CD4-positive, alpha-beta T cell treated with Interleukin-6 at 100 ng/mL for 8 hours (primary cell): Measurements from ENCODE around the gene E2F2.
A peak's percentile ranks its signal among the peaks of the same experiment; 100 is the strongest.

Experiments used
- DNase-seq: peaks from one replicate; pipeline ENCODE4 v3.0.0-alpha.2; 2020; ENCODE audit warnings: mixed read lengths, low spot score

The E2F2 gene, protein sequence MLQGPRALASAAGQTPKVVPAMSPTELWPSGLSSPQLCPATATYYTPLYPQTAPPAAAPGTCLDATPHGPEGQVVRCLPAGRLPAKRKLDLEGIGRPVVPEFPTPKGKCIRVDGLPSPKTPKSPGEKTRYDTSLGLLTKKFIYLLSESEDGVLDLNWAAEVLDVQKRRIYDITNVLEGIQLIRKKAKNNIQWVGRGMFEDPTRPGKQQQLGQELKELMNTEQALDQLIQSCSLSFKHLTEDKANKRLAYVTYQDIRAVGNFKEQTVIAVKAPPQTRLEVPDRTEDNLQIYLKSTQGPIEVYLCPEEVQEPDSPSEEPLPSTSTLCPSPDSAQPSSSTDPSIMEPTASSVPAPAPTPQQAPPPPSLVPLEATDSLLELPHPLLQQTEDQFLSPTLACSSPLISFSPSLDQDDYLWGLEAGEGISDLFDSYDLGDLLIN

DNA sequence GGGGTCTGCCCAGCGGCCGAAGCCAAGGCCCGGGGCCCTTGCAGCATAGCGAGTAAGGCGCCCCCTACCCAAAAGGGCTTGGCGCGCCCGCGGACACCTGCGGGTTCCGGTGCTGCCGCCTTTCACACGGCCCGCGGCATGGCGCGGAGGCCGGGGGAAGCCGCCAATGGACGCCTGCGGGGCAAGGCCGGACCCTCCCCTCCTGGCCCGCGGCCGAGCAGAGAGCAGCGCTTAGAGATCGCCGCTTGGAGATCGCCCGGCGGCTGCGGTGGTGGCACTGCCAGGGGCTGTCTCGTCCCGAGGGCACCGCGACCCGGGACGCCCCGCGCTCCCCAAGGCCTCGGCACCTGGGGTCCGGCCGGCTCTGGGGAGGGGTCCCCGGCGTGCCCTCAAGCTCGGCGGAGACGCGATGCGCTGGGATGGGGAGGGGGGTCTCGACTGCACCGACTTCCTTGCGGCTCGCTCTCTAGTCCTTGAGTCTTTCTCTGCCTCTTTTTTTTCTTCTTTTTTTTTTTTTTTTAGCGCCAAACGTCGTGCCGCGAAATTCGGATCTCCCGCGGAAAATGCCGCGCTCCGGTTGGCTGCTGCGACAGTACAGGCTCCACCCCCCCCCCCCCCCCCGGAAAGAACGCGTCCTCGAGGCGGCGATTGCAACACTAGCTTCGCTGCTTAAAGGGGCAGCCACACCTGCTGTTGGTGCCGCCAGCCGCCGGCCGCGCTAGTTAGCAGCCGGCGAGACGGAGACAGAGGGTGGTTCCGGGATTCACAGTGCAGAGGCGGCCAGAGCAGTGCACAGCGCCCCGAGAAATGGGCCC lies at the start of gene E2F2:
Gene E2F2 (minus strand): TSS at position 487 of the 815 bp plus-strand sequence. CDS start 440 bp downstream, at position 47.
- DNase-seq = peak; percentile 90

DNA sequence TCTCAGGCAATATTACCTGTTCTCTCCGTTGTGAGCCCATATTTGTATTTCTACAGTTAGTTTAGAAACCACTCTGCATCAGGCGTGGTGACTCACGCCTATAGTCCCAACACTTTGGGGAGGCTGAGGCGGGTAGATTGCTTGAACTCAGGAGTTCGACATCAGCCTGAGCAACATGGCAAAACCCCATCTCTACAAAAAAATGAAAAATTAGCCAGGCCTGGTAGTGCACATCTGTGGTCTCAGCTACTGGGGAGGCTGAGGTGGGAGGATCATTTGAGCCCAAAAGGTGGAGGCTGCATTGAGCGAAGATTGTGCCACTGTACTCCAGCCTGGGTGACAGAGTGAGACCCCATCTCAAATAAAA lies 47.9 kb upstream of the E2F2 start:
- DNase-seq = no peak

DNA sequence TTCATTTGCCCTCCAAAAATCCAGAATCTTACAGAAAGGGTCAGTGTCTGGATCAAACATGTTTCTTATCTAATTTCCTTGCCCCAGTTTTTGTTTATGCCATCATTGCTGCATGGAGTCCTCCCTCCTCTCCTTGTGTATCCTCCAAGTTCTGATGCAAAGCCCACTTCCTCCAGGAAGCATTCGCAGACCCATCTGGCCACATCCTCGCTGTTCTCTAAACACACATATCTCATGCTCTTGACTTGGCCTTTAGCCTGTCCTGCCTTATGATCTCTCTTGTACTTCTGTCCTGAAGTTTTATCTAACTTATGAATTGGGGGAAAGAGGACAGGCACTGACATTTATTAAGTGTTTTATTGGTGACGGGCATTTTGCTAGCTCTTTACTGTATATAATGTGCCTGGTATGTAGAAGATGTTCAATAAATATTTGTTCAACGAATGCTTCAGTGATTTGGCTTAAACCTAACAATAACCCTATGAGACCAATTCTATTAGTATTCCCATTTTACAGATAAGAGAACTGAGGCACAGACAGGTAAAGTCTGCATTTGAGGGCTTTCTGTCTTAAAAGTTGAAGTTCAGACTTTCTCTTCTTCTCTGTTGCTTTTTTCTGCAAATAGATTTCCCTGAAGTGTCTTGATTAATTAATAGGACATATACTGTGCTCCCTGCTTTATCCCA lies 47.4 kb upstream of the E2F2 start:
- DNase-seq = no peak

DNA sequence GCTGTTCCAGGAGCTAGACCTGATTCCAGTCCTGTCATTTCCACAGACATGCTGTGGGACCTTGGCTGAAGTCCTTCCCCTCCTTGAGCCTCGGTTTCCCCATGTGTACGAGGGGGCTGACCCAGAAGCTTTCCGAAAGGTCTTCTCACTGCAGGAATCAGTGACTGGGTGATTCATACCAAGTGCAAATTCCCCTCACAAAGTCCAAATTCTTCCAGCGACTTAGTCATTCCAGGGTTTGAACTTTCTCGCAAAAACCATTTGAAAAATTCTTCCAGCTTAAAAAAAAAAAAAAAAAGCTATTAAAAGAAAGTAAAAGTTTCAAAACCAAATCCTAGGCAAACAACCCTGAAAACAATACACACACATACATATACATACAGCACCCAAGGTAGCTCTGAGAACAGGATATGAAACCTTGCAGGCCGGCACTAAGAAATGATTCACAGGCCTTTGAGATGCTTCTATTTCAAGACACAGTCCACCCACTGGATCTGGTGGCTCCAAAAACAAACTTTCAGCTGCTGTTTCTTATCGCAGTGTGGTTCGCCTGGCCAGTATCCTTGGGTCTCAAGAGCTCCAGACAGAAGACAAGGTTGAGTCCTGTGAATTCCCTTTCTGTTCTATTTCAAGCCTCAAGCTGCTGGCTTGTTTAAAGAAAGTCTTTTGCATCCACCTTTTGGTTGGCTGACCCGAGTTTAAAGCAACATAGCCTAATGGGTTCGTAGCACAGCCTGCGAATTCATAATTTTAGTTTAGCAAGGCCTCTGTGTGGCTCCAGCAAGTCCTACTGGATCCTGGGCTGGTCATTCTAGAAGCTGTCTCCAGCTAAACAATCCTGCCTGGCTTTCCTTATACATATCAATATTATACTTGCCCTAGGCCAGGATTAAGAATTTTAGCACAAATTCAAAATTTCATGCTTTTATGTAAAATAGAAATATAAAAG lies 46.3 kb upstream of the E2F2 start:
- DNase-seq = no peak

DNA sequence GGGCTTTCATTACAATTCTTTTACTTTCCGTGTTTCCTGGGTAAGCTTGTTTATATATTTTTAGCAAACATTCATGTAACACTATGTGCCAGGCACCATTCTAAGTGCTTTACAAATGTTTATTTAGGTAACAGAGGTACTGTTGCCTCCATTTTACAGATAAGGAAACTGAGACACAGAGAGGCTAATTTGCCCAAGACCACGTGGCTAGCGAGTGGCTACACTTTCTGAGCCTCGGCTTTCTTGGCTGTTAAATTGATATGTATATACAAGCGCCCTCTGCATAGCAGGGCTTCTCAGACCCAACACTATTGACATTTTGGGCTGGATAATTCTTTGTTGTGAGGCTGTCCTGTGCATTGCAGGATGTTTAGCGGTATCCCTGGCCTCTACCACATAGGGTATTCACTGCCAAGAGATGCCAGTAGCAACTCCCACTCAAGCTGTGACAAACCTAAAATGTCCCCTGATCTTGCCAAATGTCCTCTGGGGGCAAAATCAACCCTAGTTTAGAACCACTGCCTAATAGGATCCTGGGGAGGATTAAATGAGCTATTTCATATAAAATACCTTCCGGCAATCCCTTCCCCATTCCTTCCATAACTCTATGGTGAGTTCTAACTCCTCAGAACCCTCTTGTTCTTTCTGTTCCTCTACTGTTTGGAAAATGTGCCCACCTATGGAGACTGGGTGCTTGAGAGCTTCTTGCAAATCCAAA lies 45.5 kb upstream of the E2F2 start:
- no peak for DNase-seq

DNA sequence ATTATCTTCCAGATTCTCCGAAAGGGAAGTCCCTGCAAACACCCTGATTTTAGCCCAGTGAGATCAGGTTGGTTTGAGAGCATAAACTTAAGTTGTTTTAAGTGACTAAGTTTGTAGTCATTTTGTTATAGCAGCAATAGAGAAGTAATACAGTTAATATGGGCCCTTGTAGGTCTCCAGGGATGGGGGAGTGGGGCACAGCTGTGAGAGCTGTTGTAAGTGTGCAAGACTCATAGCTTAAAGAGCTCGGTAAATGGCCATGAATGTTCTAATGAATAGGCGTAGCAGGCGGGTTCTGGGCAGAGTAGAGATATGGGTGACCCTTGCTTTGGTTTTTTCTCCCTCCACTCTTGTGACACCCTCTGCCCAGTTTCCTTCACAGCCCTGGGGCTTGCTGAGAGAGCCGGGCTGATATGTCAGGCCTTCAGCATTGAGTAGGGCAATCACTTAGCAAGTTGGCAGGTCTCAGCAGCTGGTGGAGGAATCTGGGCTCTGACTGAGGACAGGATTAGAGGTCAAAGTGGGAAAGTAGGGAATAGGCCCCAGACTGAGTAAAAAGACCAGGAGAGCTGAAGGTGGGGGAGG lies 44.3 kb upstream of the E2F2 start:
- no peak for DNase-seq

DNA sequence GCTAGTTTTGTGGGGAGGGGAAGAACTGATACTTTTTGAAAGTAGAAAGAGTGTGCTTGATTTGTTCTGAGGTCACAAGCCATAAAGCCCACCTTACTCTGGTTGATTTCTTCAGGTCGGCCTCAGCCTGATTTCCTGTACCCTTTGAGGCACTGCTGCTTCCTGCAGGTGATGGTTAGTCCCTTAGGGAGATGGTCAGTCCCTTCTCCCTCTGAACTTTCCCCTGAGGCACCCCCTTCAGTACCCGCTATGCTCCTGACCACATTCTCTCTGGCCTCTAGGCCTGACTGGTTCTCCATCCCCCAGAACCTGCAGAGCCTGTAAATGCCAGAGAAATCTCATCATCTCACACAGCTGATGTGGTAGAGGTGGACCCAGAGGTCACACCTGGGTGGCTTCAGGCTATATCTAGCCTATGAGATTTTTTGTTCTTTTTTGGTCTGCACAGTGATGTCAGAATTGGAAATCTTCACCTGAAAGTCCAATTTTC lies 43.3 kb upstream of the E2F2 start:
- no peak for DNase-seq

DNA sequence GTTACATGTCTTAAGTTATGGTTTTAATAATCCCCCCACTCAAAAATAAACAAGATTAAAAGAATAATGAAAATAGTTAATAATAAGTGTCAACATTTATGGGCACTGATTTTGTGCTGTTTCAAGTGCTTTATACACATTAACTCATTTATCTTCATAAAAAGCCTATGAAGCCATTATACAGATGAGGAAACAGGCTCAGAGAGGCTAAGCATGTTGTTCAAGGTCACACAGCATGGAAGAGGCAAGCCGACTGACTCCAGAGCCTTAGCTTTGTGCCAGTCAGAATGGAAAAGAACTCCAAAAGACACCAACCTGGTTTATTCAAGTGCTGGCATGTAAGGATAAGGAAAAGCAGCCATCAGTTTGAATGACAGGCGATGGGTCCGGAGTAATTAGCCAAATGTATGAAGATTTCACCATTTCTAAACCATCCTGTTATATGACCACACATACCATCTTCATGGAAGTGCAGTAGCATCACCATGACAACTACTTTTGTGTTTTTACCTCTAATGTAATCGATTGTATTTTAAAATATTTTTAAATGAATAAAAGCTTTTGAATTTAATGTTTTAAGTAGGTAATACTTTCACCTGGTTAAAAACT lies 42.6 kb upstream of the E2F2 start:
- DNase-seq = no peak

DNA sequence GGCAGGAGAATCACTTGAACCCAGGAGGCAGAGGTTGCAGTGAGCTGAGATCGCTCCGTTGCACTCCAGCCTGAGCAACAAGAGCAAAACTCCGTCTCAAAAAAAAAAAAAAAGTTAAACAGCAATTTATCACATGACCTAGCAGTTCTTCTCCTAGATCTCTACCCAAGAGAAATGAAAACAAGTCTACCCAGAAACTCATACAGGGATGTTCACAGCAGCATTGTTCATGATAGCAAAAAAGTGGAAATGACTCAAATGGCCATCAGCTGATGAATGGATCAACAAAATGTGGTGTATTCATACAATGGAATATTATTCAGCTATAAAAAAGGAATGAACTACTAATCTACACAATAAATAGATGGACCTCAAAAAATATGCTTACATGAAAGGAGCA lies 40.4 kb upstream of the E2F2 start:
- DNase-seq = no peak

DNA sequence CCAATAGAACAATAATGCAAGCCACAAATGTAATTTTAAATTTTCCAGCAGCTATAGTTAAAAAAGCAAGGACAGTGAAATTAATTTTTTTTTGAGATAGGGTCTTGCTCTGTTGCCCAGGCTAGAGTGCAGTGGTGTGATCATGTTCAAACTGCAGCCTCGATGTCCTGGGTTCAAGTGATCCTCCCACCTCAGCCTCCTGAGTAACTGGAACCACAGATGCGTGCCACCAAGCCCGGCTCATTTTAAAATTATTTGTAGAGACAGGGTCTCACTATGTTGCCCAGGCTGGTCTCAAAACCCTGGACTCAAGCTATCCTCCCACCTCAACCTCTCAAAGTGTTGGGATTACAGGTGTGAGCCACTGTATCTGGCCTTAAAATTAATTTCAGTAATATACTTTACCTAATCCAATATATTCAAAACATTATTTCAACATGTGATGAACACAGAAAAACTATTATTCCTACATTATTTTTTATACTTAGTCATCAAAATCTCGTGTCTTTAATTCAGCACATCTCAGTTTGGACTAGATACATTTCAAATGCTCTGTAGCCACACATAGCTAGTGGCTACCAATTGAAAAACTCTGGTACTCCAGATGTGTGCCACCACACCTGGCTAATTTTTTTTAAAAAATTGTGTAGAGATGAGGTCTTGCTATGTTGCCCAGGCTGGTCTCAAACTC lies 39.1 kb upstream of the E2F2 start:
- no peak for DNase-seq

DNA sequence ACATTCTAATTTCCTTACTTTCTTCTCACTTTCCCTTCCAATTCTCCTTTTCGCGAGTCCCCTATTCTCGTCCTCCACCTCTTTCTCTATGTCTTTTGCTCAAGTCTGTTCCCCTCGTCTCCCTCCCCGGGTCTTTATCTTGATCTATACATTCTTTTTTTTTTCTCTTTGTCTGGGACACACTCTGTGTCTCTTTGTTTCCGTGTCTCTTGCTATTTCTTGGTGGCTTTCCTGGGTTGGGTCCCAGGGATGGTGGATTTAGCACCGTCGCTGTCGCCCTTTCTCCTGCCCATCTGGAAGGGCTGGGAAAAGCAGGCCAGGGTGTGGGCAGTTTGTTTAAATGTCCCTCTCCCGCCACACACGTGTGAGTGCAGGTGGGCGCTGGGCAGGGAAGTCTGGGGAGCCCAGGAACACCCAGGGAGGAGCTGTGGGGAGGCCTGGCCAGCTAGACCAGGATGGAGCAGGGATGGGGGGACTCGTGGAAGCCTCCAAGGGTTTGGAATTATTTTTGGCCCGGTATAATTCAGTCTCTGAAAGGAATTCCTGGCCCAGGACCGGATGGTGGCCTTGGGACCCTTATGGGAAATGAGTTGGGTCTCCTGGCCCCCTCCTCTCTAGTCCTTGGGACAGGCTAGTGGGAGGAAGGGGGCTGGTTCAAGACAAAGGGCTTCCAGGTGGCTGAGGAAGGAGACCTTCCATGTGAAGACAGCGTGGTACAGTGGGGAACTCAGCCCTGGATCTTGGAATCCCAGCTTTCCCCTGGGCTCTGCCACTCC lies 37.8 kb upstream of the E2F2 start:
- no peak for DNase-seq

DNA sequence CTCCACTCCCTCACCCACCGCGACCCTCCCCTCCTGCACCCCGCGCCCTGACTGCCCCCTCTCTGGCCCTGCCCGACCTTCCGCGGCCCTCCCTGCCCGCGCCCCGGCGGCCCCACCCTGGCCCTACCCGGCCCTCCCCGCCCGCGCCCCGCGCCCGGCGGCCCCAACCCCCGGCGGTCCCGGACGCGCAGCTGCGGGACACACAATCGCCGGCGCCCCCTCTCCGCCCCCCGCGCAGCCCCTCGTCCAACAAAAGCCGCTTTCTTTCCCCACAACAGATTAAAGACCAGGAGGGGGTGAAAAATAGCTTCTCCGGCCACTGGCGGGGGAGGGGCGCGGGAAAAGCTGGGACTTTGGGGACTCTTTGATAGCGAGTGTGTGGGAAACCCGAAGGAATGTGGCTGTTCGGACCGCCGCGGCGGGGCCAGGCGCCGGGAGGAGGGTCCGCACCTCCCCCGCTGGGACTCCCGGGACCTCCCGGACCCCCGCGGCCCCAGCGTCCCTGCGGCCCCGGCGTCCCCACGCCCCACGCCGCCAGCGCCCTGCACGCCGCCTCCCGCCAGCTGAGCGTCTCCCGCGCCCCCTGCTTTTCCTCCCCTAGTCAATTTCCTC lies 37.1 kb upstream of the E2F2 start:
- DNase-seq = no peak

DNA sequence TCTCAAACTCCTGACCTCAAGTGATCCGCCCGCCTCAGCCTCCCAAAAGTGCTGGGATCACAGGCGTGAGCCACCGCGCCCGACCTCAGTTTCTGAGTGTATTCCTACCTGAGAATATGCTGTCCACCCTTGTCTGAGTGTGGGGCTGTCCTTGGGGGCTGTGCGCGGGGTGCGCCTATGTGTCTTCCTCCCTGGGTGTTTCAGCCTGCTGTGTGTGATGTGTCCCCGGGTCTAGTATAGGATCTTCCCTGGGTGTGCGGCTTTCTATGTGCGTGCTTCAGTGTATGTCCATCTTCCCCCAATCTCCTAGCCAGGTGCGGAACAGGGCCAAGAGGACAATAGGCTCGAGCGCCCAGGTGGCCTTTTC lies 36.6 kb upstream of the E2F2 start:
- DNase-seq = no peak

DNA sequence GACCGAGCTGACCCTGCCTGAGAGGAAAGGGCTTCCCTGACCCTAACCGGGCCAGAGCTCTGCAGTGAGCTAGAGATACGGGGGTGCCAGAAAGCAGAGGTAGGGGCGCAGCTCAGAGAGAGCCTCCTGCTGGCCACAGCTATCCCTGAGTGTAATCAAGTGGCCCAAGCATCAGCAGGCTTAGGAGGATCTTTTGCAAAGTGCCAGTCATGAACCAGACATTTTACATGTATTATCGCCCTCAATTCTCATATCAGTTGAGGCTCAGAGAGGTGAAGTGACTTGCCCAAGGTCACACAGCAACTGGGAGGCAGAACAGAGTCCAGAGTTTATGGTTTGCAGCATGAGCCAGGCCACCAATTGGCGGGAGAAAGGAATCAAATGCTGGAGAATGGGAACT lies 35.3 kb upstream of the E2F2 start:
- DNase-seq = no peak

DNA sequence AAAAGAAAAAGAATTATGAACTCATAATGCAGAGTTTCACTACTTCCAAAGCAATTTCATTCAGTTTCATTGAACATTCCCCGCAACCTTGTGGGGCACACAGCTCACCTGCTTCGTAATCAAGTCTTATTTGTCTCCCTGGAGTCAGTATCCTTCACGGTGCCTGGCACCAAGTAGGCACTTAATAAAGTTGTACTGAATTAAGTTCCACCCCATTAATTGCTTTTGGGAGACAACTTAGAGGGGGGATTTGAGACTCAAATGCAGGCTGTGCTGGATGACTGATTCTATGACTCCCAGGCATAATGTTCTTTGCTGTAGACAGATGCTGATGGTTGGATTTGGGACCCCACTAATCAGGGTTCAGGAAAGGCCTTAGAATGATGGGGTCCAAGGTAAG lies 34.7 kb upstream of the E2F2 start:
- DNase-seq = no peak

DNA sequence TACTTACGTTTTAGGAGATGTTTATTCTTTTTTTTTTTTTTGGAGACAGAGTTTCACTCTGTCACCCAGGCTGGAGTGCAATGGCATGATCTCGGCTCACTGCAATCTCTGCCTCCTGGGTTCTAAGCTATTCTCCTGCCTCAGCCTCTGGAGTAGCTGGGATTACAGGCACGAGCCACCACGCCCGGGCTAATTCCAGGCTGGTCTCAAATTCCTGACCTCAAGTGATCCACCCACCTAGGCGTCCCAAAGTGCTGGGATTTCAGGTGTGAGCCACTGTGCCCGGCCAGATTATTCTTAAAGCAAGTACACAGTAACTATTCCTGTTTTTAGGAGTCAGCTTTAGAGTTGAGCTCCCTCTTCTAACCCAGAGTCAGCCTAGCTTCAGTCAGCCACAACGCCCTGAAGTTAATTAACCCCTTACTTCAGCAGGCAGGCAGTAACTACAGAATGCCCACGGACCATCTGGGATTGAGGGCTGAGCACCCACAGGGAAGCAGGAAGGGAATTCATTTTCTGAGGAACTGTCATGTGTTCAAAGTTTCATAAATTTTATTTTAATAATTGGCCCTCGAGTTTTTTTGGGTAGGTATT lies 33.6 kb upstream of the E2F2 start:
- no peak for DNase-seq

DNA sequence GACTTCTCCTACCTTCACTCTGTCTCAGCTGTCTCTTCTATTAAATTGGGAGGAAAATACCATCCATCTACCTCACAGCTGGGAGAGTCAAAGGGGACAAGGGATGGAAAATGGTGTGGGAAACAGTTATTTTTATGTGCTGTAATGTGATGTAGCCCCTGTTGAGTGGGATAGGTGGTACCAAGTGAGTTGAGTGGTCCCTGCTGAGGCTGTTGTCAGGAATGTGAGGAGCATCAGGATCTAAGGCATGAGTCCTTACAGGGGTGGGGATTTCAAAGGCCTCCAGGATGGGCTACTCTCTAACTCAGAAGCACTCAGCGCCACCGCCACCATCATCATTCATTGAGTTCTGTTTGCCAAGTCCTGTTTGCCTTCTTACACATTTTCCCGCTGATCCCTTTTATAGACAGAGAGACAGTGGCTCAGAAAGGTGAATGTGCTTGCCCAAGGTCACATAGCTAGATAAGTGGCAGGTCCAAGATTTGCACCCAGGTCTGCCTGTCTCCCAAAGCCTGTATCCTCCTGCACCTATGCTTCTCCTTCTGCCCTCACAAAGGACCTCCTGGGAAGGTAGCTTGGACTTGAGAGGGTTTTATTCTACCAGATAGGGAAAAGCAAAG lies 32.8 kb upstream of the E2F2 start:
- no peak for DNase-seq
